ENCODE data around the gene USP31.

DNA sequence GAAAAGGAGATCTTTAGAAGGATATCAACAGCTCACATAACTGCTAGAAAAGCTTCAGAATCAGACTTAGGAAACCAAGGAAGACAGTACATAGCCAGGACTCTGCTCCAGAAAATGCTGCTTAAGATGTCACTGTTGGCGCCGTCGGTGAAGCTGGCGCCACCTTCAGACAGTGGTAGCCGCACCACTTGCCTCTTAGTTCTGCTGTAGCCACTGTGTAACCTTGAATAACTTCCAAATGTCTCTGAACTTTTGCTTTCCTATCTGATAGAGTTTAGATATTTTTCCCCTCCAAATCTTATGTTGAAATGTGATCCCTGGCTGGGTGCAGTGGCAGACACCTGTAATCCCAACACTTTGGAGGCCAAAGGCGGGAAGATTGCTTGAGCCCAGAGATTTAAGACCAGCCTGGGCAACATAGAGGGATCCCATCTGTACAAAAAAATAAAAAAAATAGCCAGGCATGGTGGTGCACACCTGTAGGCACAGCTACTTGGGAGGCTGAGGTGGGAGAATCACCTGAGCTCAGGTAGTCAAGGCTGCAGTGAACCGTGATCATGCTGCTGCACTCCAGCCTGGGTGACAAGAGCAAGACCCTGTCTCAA, 6.3 kb upstream of the USP31 start:
- TF ChIP-seq, protein P1, sequence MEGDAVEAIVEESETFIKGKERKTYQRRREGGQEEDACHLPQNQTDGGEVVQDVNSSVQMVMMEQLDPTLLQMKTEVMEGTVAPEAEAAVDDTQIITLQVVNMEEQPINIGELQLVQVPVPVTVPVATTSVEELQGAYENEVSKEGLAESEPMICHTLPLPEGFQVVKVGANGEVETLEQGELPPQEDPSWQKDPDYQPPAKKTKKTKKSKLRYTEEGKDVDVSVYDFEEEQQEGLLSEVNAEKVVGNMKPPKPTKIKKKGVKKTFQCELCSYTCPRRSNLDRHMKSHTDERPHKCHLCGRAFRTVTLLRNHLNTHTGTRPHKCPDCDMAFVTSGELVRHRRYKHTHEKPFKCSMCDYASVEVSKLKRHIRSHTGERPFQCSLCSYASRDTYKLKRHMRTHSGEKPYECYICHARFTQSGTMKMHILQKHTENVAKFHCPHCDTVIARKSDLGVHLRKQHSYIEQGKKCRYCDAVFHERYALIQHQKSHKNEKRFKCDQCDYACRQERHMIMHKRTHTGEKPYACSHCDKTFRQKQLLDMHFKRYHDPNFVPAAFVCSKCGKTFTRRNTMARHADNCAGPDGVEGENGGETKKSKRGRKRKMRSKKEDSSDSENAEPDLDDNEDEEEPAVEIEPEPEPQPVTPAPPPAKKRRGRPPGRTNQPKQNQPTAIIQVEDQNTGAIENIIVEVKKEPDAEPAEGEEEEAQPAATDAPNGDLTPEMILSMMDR (IDR thresholded peaks at IDR 0.05; ENCODE audit: control extremely low read depth in 1 of 3, insufficient read depth in 1 of 3, low read depth in 1 of 3, low read length in 3 of 3), result peak; percentile 44 to 78 (median 73)
- no peak for TF ChIP-seq EZH2 (IDR thresholded peaks at IDR 0.05; ENCODE audit: low read depth, low read length, severe bottlenecking)
- no peak for TF ChIP-seq TEAD4 (IDR thresholded peaks at IDR 0.05; ENCODE audit: low read depth, low read length)
- no peak for TF ChIP-seq CHD1 (IDR thresholded peaks at IDR 0.05; ENCODE audit: low read depth, low read length)
- TF ChIP-seq, protein P2, sequence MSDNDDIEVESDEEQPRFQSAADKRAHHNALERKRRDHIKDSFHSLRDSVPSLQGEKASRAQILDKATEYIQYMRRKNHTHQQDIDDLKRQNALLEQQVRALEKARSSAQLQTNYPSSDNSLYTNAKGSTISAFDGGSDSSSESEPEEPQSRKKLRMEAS (IDR thresholded peaks at IDR 0.05), result no peak
- TF ChIP-seq YY1 (IDR thresholded peaks at IDR 0.05; ENCODE audit: low read depth, low read length), result no peak
- no peak for TF ChIP-seq CHD2 (IDR thresholded peaks at IDR 0.05; ENCODE audit: low read length)
- no peak for TF ChIP-seq TAF7 (optimal IDR thresholded peaks at IDR 0.05; ENCODE audit: borderline replicate concordance, low read depth, low read length)
- TF ChIP-seq POLR2A (IDR thresholded peaks at IDR 0.05; ENCODE audit: control extremely low read depth in 1 of 2, low read depth in 2 of 2, low read length in 2 of 2), result no peak
